Transverse colon (tissue), 4 donors: ENCODE results near the gene ADAM22. TPM values are rescaled to one million over a fixed set of nuclear protein-coding genes. Genes with fewer than 3 reads are reported as not detected.

ENCODE experiments used
- DNase-seq: peaks from one replicate; pipeline ENCODE4 v3.0.0-alpha.2; 2019
- H3K27ac ChIP-seq, 4 donors: fragments of 200-600 bp; sonication (generic); 2 replicates each; pipeline ENCODE4 v1.5.1; 2016 to 2018; ENCODE audit warnings: inconsistent platforms in 4 of 4
- H3K27me3 ChIP-seq: fragments of 200-600 bp; sonication (generic); 2 replicates; pipeline ENCODE4 v1.5.1; 2017; ENCODE audit warnings: inconsistent platforms
- H3K36me3 ChIP-seq, 4 donors: fragments of 200-600 bp; sonication (generic); 2 replicates each; pipeline ENCODE4 v1.5.1; 2017 to 2019; ENCODE audit warnings: inconsistent platforms in 4 of 4
- H3K4me1 ChIP-seq, 4 donors: fragments of 200-600 bp; sonication (generic); 2 replicates each; pipeline ENCODE4 v1.5.1; 2017 to 2020; ENCODE audit warnings: inconsistent platforms in 4 of 4
- H3K4me3 ChIP-seq, 4 donors: fragments of 200-600 bp; sonication (generic); 1 replicate in 1 of 4; 2 replicates in 3 of 4; pipeline versions ENCODE4 v1.5.1 to v1.6.1; 2017 to 2019; ENCODE audit warnings: inconsistent platforms in 4 of 4
- H3K9me3 ChIP-seq, 2 donors: fragments of 200-600 bp; sonication (generic); 2 replicates each; pipeline ENCODE4 v1.5.1; 2017 to 2019; ENCODE audit warnings: inconsistent platforms in 2 of 2
- EP300 ChIP-seq: sonication (generic); formaldehyde crosslinking; IDR thresholded peaks from one replicate; pipeline ENCODE4 v1.6.1; 2017; ENCODE audit warnings: antibody characterized with exemption, low read depth
- POLR2A ChIP-seq: fragments of 450-650 bp; IDR thresholded peaks from one replicate; pipeline ENCODE4 v1.6.1; 2016; ENCODE audit warnings: antibody characterized with exemption, mild to moderate bottlenecking, moderate library complexity
- POLR2AphosphoS5 ChIP-seq, 3 donors: sonication (generic); formaldehyde crosslinking; IDR thresholded peaks; one replicate each; pipeline ENCODE4 v1.6.1; 2016; ENCODE audit warnings: antibody characterized with exemption in 3 of 3
- WGBS, 2 donors: methylation state at CpG; one replicate each; pipeline ENCODE4 v1.1.5; 2018; ENCODE audit warnings: low coverage in 1 of 2; 5-methylcytosine and 5-hydroxymethylcytosine counted together
- in situ Hi-C, 4 donors: fragments of 200-750 bp; cut with MboI; loops; one replicate each; pipeline versions ENCODE4 v1.15.0 to v1.15.1; 2017; ENCODE audit warnings: low sequenced_read_pairs in 3 of 4, low pct_ligation_motif_present in 1 of 4, low pct_unique_long_range_greater_than_20kb in 1 of 4
- intact Hi-C: fragments of 100-400 bp; cut with DNase I; formaldehyde crosslinking; loops from one replicate; pipeline ENCODE4 v1.15.1; 2023; ENCODE audit warnings: low total_unique reads
- total RNA-seq, 4 donors: library from RNA; depleted of rRNA; stranded (reverse); fragments of >200 nt; gene quantifications; one replicate each; pipeline ENCODE4 v1.1.0, GENCODE V29; 2016
- TF ChIP-seq, protein P1 (sequence below), 5 experiments: fragments of 200-600 bp in 3 of 5; fragments of 450-650 bp in 2 of 5; sonication (generic) in 3 of 5; IDR thresholded peaks; 1 replicate in 2 of 5; 2 replicates in 3 of 5; pipeline ENCODE4 v1.5.1; 2016 to 2017; ENCODE audit warnings: antibody characterized with exemption in 5 of 5, inconsistent platforms in 3 of 5, mild to moderate bottlenecking in 2 of 5, moderate library complexity in 1 of 5

The ADAM22 gene
- total RNA-seq, 4 donors from 2014 or later, result 3.8 to 17.3 (median 6.0) TPM

DNA sequence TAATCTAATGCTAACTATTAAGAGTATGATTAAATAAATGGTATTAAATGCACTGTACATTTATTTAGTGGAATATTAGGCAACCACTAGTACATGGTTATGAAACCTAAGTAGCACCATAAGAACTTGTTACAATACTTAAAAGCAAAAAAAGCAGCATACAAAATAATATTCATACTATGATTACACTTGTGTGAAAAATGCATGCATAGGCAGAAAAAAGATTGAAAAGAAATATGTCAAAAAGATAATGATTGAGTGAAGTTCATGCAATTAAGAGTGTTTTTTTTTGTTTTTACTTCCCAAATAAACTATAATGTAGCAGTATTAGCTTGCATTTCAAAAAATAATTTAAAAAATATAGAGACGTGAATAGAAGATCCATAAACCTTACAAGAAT lies 305.8 kb downstream of the ADAM22 start:
- H3K36me3 ChIP-seq, result no peaks in the 10 kb centered on the region
- H3K9me3 ChIP-seq, result no peaks in the 10 kb centered on the region
- H3K4me3 ChIP-seq, result no peak overlapping the region
- WGBS, 2 donors, result 86 to 87% methylated on average over 1 of the region's 1 CpG
- no peak overlapping the region for H3K27ac ChIP-seq
- no peaks in the 10 kb centered on the region for H3K27me3 ChIP-seq
- H3K4me1 ChIP-seq, result no peaks in the 10 kb centered on the region
- intact Hi-C loops, result no loop called here
- TF ChIP-seq, protein P1, sequence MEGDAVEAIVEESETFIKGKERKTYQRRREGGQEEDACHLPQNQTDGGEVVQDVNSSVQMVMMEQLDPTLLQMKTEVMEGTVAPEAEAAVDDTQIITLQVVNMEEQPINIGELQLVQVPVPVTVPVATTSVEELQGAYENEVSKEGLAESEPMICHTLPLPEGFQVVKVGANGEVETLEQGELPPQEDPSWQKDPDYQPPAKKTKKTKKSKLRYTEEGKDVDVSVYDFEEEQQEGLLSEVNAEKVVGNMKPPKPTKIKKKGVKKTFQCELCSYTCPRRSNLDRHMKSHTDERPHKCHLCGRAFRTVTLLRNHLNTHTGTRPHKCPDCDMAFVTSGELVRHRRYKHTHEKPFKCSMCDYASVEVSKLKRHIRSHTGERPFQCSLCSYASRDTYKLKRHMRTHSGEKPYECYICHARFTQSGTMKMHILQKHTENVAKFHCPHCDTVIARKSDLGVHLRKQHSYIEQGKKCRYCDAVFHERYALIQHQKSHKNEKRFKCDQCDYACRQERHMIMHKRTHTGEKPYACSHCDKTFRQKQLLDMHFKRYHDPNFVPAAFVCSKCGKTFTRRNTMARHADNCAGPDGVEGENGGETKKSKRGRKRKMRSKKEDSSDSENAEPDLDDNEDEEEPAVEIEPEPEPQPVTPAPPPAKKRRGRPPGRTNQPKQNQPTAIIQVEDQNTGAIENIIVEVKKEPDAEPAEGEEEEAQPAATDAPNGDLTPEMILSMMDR (IDR thresholded peaks at IDR 0.05), result no peak
- TF ChIP-seq POLR2AphosphoS5 (IDR thresholded peaks at IDR 0.05), result no peak
- TF ChIP-seq EP300, result no peak
- TF ChIP-seq POLR2A, result no peak
- in situ Hi-C loops, result no loop called here
- no peak for DNase-seq

DNA sequence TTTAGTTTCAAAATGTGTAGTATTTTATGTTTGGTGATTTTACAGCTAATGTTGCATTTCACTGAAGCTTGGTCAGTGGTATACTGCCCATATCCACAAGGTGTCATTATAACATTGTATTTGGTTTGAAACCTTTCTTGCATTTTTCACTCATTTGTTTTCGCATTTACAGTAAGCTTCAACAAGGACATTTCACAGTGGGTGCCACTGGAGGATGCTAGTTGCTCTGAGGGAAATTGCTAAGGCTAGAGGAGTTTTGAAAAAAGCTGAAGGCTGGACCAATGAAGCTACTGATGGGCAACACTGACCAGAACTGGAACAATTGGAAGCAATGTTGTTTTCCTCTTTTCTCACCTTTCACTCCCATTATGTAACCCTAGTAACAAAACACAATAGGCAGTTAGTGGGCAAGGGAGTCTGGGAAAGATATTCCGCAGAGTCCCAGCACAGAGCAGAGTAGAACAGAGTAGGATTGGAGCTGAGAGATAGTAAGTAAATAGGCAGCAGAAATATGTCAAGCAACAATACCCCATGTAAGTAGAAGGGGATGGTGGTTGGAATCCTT lies 309.4 kb downstream of the ADAM22 start:
- H3K36me3 ChIP-seq, result no peaks in the 10 kb centered on the region
- H3K9me3 ChIP-seq, result no peaks in the 10 kb centered on the region
- no peaks in the 10 kb centered on the region for H3K27me3 ChIP-seq
- H3K27ac ChIP-seq, result no peak overlapping the region
- in situ Hi-C loops, result no loop called here
- no peak overlapping the region for H3K4me3 ChIP-seq
- DNase-seq, result no peak
- intact Hi-C loops, result no loop called here
- TF ChIP-seq POLR2AphosphoS5 (IDR thresholded peaks at IDR 0.05), result no peak
- TF ChIP-seq, protein P1 (IDR thresholded peaks at IDR 0.05), result peak; percentile 62 to 81 (median 66)
- TF ChIP-seq POLR2A, result no peak
- H3K4me1 ChIP-seq, result no peaks in the 10 kb centered on the region
- WGBS, 2 donors, result 0 to 23% methylated on average over 1 to 2 of the region's 2 CpGs

DNA sequence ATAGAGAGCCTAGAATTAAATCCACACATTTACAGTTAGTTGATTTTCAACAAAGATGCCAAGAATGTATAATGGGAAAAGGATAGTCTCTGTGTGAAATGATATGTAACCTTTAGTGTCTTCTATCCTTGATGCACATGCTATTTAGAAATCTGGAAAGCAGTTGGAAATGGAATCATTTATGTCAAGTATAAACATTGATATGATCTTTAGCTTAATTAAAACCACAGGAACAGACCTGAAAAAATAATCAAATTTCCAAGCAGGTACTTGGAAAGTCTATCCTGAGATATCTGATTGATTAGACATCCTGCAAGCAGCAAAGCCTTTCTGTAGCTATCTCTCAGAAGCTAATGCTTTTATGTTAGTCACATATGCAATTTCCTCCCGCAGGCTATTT lies 310.2 kb downstream of the ADAM22 start:
- no peaks in the 10 kb centered on the region for H3K4me1 ChIP-seq
- H3K4me3 ChIP-seq, result no peak overlapping the region
- no peak overlapping the region for H3K27ac ChIP-seq
- H3K9me3 ChIP-seq, result no peaks in the 10 kb centered on the region
- intact Hi-C loops, result no loop called here
- 93 to 94% methylated on average over 1 of the region's 1 CpG for WGBS, 2 donors
- H3K36me3 ChIP-seq, result no peaks in the 10 kb centered on the region
- no peak for DNase-seq
- in situ Hi-C loops, result no loop called here
- H3K27me3 ChIP-seq, result no peaks in the 10 kb centered on the region
- TF ChIP-seq EP300 (no peak), POLR2AphosphoS5 (IDR thresholded peaks at IDR 0.05) (no peak), POLR2A (no peak)
- TF ChIP-seq, protein P1 (IDR thresholded peaks at IDR 0.05), result no peak

Other genes with a start within 250 kb of the ADAM22 start
- gene SLC25A40, start 57.9 kb upstream of the ADAM22 start, total RNA-seq, result 10 to 100 TPM in 3 of 4 donors, 1 to 10 TPM in 1; 1.4 to 50.8 (median 25.4) TPM
- gene DBF4, start 57.8 kb upstream of the ADAM22 start, total RNA-seq, result 10 to 100 TPM in 3 of 4 donors, 1 to 10 TPM in 1; 9.0 to 50.0 (median 11.1) TPM